Measurements from ENCODE around the gene COX19.

Gene COX19

DNA sequence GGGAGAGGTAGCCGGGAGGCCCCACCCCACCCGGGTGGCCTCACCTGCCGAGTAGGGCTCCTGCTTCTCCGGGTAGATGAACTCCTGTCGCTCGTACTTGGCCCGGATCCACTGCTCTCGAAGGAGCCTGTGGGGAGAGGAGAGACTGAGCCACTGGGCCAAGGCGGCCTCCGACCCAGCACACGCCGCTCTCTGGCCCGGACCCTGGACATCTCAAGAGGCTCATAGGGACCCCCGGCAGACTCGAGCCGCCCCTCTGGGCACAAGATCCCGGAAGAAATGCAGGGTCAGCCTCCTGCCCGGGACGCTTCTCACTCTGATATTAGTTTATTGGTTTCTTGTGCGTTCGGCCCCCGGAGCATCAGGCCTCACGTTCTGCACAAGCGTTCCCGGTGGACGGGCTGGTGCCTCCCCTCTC lies 55.4 kb downstream of the COX19 start:
- no peak for DNase-seq (ENCODE audit: low read depth)
- TF ChIP-seq CTCF (IDR thresholded peaks at IDR 0.05; ENCODE audit: low read depth, low read length), result no peak
- TF ChIP-seq MAX (IDR thresholded peaks at IDR 0.05; ENCODE audit: low read depth, low read length), result no peak
- no peak for TF ChIP-seq MYC (IDR thresholded peaks at IDR 0.05; ENCODE audit: low read depth, low read length)
- TF ChIP-seq POLR2A (IDR thresholded peaks at IDR 0.05; ENCODE audit: extremely low read depth, insufficient read length), result no peak
- H3K4me3 ChIP-seq (ENCODE audit: low read depth, low read length), result no peak overlapping the region

GRCh38 chr7:919114-919442 lies 56.3 kb downstream of the COX19 start:
- no peak for DNase-seq (ENCODE audit: low read depth)
- no peak overlapping the region for H3K4me3 ChIP-seq (ENCODE audit: low read depth, low read length)

GRCh38 chr7:918441-919113 lies 56.8 kb downstream of the COX19 start:
- H3K4me3 ChIP-seq (ENCODE audit: low read depth, low read length), result no peak overlapping the region
- DNase-seq (ENCODE audit: low read depth), result no peak
- TF ChIP-seq MAX (IDR thresholded peaks at IDR 0.05; ENCODE audit: low read depth, low read length) (no peak), CTCF (IDR thresholded peaks at IDR 0.05; ENCODE audit: low read depth, low read length) (no peak), MYC (IDR thresholded peaks at IDR 0.05; ENCODE audit: low read depth, low read length) (no peak)

More at GRCh38 chr7:919114-919442, 56.3 kb downstream of the COX19 start:
- TF ChIP-seq MAX (IDR thresholded peaks at IDR 0.05; ENCODE audit: low read depth, low read length) (no peak), MYC (IDR thresholded peaks at IDR 0.05; ENCODE audit: low read depth, low read length) (no peak), CTCF (IDR thresholded peaks at IDR 0.05; ENCODE audit: low read depth, low read length) (no peak), POLR2A (IDR thresholded peaks at IDR 0.05; ENCODE audit: extremely low read depth, insufficient read length) (no peak)

- TF ChIP-seq MAX (IDR thresholded peaks at IDR 0.05; ENCODE audit: low read depth, low read length) (no peak), CTCF (IDR thresholded peaks at IDR 0.05; ENCODE audit: low read depth, low read length) (no peak), MYC (IDR thresholded peaks at IDR 0.05; ENCODE audit: low read depth, low read length) (no peak), POLR2A (IDR thresholded peaks at IDR 0.05; ENCODE audit: extremely low read depth, insufficient read length) (no peak)
- no peak overlapping the region for H3K4me3 ChIP-seq (ENCODE audit: low read depth, low read length)
- no peak for DNase-seq (ENCODE audit: low read depth)
Observed at GRCh38 chr7:918118-918425, 57.3 kb downstream of the COX19 start.

- TF ChIP-seq CTCF (IDR thresholded peaks at IDR 0.05; ENCODE audit: low read depth, low read length) (no peak), MAX (IDR thresholded peaks at IDR 0.05; ENCODE audit: low read depth, low read length) (no peak), MYC (IDR thresholded peaks at IDR 0.05; ENCODE audit: low read depth, low read length) (no peak), POLR2A (IDR thresholded peaks at IDR 0.05; ENCODE audit: extremely low read depth, insufficient read length) (no peak)
- DNase-seq (ENCODE audit: low read depth), result no peak
- H3K4me3 ChIP-seq (ENCODE audit: low read depth, low read length), result no peak overlapping the region
Observed at GRCh38 chr7:917255-918117, 57.9 kb downstream of the COX19 start.

Measured in NB4 (cell line).